Measurements from ENCODE around the gene FSTL4. TPM values are rescaled to one million over a fixed set of nuclear protein-coding genes. Genes with fewer than 3 reads are reported as not detected.

FSTL4 gene
- total RNA-seq, 1 donor from 2014 or later: 11.3 TPM

- no peaks in the 10 kb centered on the region for H3K36me3 Mint-ChIP-seq
- no peak overlapping the region for H3K27ac Mint-ChIP-seq
- TF ChIP-seq, protein P1, sequence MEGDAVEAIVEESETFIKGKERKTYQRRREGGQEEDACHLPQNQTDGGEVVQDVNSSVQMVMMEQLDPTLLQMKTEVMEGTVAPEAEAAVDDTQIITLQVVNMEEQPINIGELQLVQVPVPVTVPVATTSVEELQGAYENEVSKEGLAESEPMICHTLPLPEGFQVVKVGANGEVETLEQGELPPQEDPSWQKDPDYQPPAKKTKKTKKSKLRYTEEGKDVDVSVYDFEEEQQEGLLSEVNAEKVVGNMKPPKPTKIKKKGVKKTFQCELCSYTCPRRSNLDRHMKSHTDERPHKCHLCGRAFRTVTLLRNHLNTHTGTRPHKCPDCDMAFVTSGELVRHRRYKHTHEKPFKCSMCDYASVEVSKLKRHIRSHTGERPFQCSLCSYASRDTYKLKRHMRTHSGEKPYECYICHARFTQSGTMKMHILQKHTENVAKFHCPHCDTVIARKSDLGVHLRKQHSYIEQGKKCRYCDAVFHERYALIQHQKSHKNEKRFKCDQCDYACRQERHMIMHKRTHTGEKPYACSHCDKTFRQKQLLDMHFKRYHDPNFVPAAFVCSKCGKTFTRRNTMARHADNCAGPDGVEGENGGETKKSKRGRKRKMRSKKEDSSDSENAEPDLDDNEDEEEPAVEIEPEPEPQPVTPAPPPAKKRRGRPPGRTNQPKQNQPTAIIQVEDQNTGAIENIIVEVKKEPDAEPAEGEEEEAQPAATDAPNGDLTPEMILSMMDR (conservative IDR thresholded peaks at IDR 0.05): no peak
- H3K4me1 Mint-ChIP-seq (ENCODE audit: unreplicated experiment): peaks cover 7% of the 10 kb centered on the region
- no peaks in the 10 kb centered on the region for H3K9me3 Mint-ChIP-seq
- peak; percentile 55 for DNase-seq (ENCODE audit: extremely low spot score, unreplicated experiment)
- H3K4me3 Mint-ChIP-seq: no peak overlapping the region
- peaks cover 9% of the 10 kb centered on the region for H3K27me3 Mint-ChIP-seq
Observed at GRCh38 chr5:133384120-133384855, 228.1 kb downstream of the FSTL4 start.

GRCh38 chr5:133383580-133383939 is 228.8 kb downstream of the FSTL4 start:
- TF ChIP-seq, protein P1 (conservative IDR thresholded peaks at IDR 0.05): no peak
- H3K27me3 Mint-ChIP-seq: peaks cover 9% of the 10 kb centered on the region
- peak overlapping the region; percentile 38 for H3K4me3 Mint-ChIP-seq
- H3K27ac Mint-ChIP-seq: no peak overlapping the region
- no peaks in the 10 kb centered on the region for H3K9me3 Mint-ChIP-seq
- no peaks in the 10 kb centered on the region for H3K36me3 Mint-ChIP-seq
- H3K4me1 Mint-ChIP-seq (ENCODE audit: unreplicated experiment): peaks cover 7% of the 10 kb centered on the region
- DNase-seq (ENCODE audit: extremely low spot score, unreplicated experiment): peak; percentile 42

GRCh38 chr5:133382661-133383579 is 229.4 kb downstream of the FSTL4 start:
- H3K9me3 Mint-ChIP-seq: no peaks in the 10 kb centered on the region
- H3K4me1 Mint-ChIP-seq (ENCODE audit: unreplicated experiment): peaks cover 7% of the 10 kb centered on the region
- no peaks in the 10 kb centered on the region for H3K36me3 Mint-ChIP-seq
- DNase-seq (ENCODE audit: extremely low spot score, unreplicated experiment): peak; percentile 45
- TF ChIP-seq, protein P1 (conservative IDR thresholded peaks at IDR 0.05): no peak
- H3K27me3 Mint-ChIP-seq: peaks cover 9% of the 10 kb centered on the region
- peak overlapping the region; percentile 38 for H3K4me3 Mint-ChIP-seq
- H3K27ac Mint-ChIP-seq: no peak overlapping the region

DNA sequence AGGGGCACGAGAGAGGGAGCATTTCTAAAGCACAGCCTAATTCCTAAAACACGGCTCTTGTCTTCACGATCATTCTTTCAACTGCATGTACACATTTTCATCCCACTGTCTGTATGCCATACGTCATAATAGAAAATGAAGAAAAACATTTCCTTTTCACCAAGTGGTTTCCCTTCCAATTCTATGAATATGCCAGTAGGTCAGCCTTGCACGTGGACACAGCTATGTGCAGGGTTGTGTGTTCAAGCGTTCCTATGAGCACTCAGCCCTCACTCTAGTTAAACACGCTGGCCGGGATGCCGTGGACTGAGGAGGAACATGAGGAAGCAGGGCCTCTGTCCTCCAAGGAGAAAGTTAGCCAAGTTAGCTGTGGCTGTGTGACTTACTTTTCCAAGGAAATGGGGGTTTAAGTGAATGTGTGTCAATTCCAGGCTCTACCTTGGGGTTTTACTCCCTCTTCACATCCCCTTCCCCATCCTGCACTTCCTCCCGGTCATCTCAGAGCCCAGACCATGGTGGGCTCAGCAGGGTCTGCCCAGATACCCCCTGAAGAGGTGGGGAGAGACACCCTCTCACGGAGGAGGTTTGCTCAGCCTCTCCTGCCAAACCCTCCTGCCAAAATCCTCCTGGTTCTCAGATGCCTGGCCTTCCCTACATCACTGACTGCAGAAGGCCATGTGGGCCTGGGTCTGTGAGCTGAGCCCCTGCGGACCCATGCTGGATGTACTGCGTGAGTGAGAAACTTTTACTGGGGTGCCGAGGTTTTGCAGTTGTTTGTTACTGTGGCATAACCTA is 230.6 kb downstream of the FSTL4 start:
- Mint-ChIP-seq H3K4me3 (no peak overlapping the region), H3K36me3 (peaks cover 3% of the 10 kb centered on the region), H3K27me3 (peaks cover 9% of the 10 kb centered on the region), H3K9me3 (no peaks in the 10 kb centered on the region), H3K27ac (no peak overlapping the region), H3K4me1 (ENCODE audit: unreplicated experiment) (peaks cover 7% of the 10 kb centered on the region)
- peak; percentile 48 for DNase-seq (ENCODE audit: extremely low spot score, unreplicated experiment)
- TF ChIP-seq, protein P1 (conservative IDR thresholded peaks at IDR 0.05): no peak

GRCh38 chr5:133381041-133381440 is 231.3 kb downstream of the FSTL4 start:
- H3K4me3 Mint-ChIP-seq: no peak overlapping the region
- H3K36me3 Mint-ChIP-seq: peaks cover 5% of the 10 kb centered on the region
- peaks cover 3% of the 10 kb centered on the region for H3K9me3 Mint-ChIP-seq
- H3K27me3 Mint-ChIP-seq: peaks cover 6% of the 10 kb centered on the region
- H3K4me1 Mint-ChIP-seq (ENCODE audit: unreplicated experiment): peaks cover 7% of the 10 kb centered on the region
- DNase-seq (ENCODE audit: extremely low spot score, unreplicated experiment): no peak
- TF ChIP-seq, protein P1 (conservative IDR thresholded peaks at IDR 0.05): no peak
- no peak overlapping the region for H3K27ac Mint-ChIP-seq

All from type B pancreatic cell (in vitro differentiated cells).